HEK293 (cell line): ENCODE measurements around the gene ZNF296.

ENCODE experiments used
- TSHZ1 ChIP-seq: fragments of 450-650 bp; formaldehyde crosslinking; IDR thresholded peaks from 2 replicates; pipeline ENCODE4 v1.5.1; 2016; ENCODE audit warnings: missing biosample characterization, missing genetic modification characterization, borderline replicate concordance
- ZFP37 ChIP-seq: fragments of 450-650 bp; formaldehyde crosslinking; IDR thresholded peaks from 2 replicates; pipeline ENCODE4 v1.5.1; 2016; ENCODE audit warnings: missing biosample characterization, missing genetic modification characterization
- ZNF121 ChIP-seq: fragments of 450-650 bp; formaldehyde crosslinking; IDR thresholded peaks from 2 replicates; pipeline ENCODE4 v1.5.1; 2016; ENCODE audit warnings: missing biosample characterization, missing genetic modification characterization
- ZNF530 ChIP-seq: fragments of 450-650 bp; formaldehyde crosslinking; IDR thresholded peaks from 2 replicates; pipeline ENCODE4 v1.5.1; 2016; ENCODE audit warnings: low read depth, missing biosample characterization, missing genetic modification characterization
- TF ChIP-seq, protein P1 (sequence below): fragments of 450-650 bp; formaldehyde crosslinking; IDR thresholded peaks from 2 replicates; pipeline ENCODE4 v1.5.1; 2016; ENCODE audit warnings: missing biosample characterization, missing genetic modification characterization
- TF ChIP-seq, protein P2 (sequence below): fragments of 450-650 bp; formaldehyde crosslinking; IDR thresholded peaks from 2 replicates; pipeline ENCODE4 v1.5.1; 2016; ENCODE audit warnings: missing biosample characterization, missing genetic modification characterization

- no peak for TF ChIP-seq TSHZ1
- TF ChIP-seq, protein P1, sequence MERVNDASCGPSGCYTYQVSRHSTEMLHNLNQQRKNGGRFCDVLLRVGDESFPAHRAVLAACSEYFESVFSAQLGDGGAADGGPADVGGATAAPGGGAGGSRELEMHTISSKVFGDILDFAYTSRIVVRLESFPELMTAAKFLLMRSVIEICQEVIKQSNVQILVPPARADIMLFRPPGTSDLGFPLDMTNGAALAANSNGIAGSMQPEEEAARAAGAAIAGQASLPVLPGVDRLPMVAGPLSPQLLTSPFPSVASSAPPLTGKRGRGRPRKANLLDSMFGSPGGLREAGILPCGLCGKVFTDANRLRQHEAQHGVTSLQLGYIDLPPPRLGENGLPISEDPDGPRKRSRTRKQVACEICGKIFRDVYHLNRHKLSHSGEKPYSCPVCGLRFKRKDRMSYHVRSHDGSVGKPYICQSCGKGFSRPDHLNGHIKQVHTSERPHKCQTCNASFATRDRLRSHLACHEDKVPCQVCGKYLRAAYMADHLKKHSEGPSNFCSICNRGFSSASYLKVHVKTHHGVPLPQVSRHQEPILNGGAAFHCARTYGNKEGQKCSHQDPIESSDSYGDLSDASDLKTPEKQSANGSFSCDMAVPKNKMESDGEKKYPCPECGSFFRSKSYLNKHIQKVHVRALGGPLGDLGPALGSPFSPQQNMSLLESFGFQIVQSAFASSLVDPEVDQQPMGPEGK (tag by site-specific recombination): no peak
- TF ChIP-seq, protein P2, sequence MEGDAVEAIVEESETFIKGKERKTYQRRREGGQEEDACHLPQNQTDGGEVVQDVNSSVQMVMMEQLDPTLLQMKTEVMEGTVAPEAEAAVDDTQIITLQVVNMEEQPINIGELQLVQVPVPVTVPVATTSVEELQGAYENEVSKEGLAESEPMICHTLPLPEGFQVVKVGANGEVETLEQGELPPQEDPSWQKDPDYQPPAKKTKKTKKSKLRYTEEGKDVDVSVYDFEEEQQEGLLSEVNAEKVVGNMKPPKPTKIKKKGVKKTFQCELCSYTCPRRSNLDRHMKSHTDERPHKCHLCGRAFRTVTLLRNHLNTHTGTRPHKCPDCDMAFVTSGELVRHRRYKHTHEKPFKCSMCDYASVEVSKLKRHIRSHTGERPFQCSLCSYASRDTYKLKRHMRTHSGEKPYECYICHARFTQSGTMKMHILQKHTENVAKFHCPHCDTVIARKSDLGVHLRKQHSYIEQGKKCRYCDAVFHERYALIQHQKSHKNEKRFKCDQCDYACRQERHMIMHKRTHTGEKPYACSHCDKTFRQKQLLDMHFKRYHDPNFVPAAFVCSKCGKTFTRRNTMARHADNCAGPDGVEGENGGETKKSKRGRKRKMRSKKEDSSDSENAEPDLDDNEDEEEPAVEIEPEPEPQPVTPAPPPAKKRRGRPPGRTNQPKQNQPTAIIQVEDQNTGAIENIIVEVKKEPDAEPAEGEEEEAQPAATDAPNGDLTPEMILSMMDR (tag by site-specific recombination): no peak
- no peak for TF ChIP-seq ZNF121 (tag by site-specific recombination)
- no peak for TF ChIP-seq ZFP37
- TF ChIP-seq ZNF530 (tag by site-specific recombination): no peak
Measured at GRCh38 chr19:45096700-45097099, 20.4 kb upstream of the ZNF296 start.
